Measurements from ENCODE around the gene ATP13A4. TPM values are rescaled to one million over a fixed set of nuclear protein-coding genes. Genes with fewer than 3 reads are reported as not detected.

ATP13A4 gene
- total RNA-seq, 1 donor from 2014 or later: 13.0 TPM

GRCh38 chr3:193418576-193419373 lies 135.9 kb downstream of the ATP13A4 start:
- intact Hi-C loops (cut with DNase I): no loop called here
- H3K4me1 ChIP-seq: no peaks in the 10 kb centered on the region
- H3K36me3 ChIP-seq: no peaks in the 10 kb centered on the region
- H3K27me3 ChIP-seq: no peaks in the 10 kb centered on the region
- no peak overlapping the region for H3K27ac ChIP-seq
- no peaks in the 10 kb centered on the region for H3K9me3 ChIP-seq
- H3K4me3 ChIP-seq: no peak overlapping the region
- TF ChIP-seq POLR2A (IDR thresholded peaks at IDR 0.05): no peak
- no peak for TF ChIP-seq POLR2AphosphoS5 (IDR thresholded peaks at IDR 0.05; ENCODE audit: insufficient read depth in 1 of 2, low read depth in 1 of 2)
- no peak for DNase-seq (ENCODE audit: extremely low spot score in 2 of 2)

GRCh38 chr3:193416629-193417028 lies 138.1 kb downstream of the ATP13A4 start:
- DNase-seq (ENCODE audit: extremely low spot score in 2 of 2): no peak
- no peaks in the 10 kb centered on the region for H3K27me3 ChIP-seq
- no peak overlapping the region for H3K27ac ChIP-seq
- no peaks in the 10 kb centered on the region for H3K36me3 ChIP-seq
- no peak overlapping the region for H3K4me3 ChIP-seq
- H3K9me3 ChIP-seq: no peaks in the 10 kb centered on the region
- no peaks in the 10 kb centered on the region for H3K4me1 ChIP-seq
- TF ChIP-seq POLR2AphosphoS5 (IDR thresholded peaks at IDR 0.05; ENCODE audit: insufficient read depth in 1 of 2, low read depth in 1 of 2) (no peak), CTCF (IDR thresholded peaks at IDR 0.05) (no peak), POLR2A (IDR thresholded peaks at IDR 0.05) (no peak)
- intact Hi-C loops (cut with DNase I): no loop called here

GRCh38 chr3:193407688-193408087 lies 147.0 kb downstream of the ATP13A4 start:
- intact Hi-C loops (cut with DNase I): no loop called here
- no peak for DNase-seq (ENCODE audit: extremely low spot score in 2 of 2)
- Histone ChIP-seq H3K27ac (no peak overlapping the region), H3K27me3 (no peaks in the 10 kb centered on the region), H3K4me1 (no peaks in the 10 kb centered on the region), H3K9me3 (no peaks in the 10 kb centered on the region), H3K4me3 (no peak overlapping the region), H3K36me3 (no peaks in the 10 kb centered on the region)
- TF ChIP-seq CTCF (IDR thresholded peaks at IDR 0.05) (no peak), POLR2A (IDR thresholded peaks at IDR 0.05) (no peak), POLR2AphosphoS5 (IDR thresholded peaks at IDR 0.05; ENCODE audit: insufficient read depth in 1 of 2, low read depth in 1 of 2) (no peak)

GRCh38 chr3:193407112-193407511 lies 147.6 kb downstream of the ATP13A4 start:
- Histone ChIP-seq H3K27ac (no peak overlapping the region), H3K4me3 (no peak overlapping the region), H3K27me3 (no peaks in the 10 kb centered on the region), H3K9me3 (no peaks in the 10 kb centered on the region), H3K36me3 (no peaks in the 10 kb centered on the region), H3K4me1 (no peaks in the 10 kb centered on the region)
- intact Hi-C loops (cut with DNase I): no loop called here
- DNase-seq (ENCODE audit: extremely low spot score in 2 of 2): no peak
- no peak for TF ChIP-seq POLR2AphosphoS5 (IDR thresholded peaks at IDR 0.05; ENCODE audit: insufficient read depth in 1 of 2, low read depth in 1 of 2)
- TF ChIP-seq POLR2A (IDR thresholded peaks at IDR 0.05): no peak
- TF ChIP-seq CTCF (IDR thresholded peaks at IDR 0.05): no peak

GRCh38 chr3:193403307-193403706 lies 151.4 kb downstream of the ATP13A4 start:
- H3K36me3 ChIP-seq: no peaks in the 10 kb centered on the region
- H3K27ac ChIP-seq: no peak overlapping the region
- no peak overlapping the region for H3K4me3 ChIP-seq
- TF ChIP-seq POLR2A (IDR thresholded peaks at IDR 0.05) (no peak), CTCF (IDR thresholded peaks at IDR 0.05) (no peak), POLR2AphosphoS5 (IDR thresholded peaks at IDR 0.05; ENCODE audit: insufficient read depth in 1 of 2, low read depth in 1 of 2) (no peak)
- intact Hi-C loops (cut with DNase I): no loop called here
- H3K27me3 ChIP-seq: no peaks in the 10 kb centered on the region
- no peaks in the 10 kb centered on the region for H3K4me1 ChIP-seq
- no peak for DNase-seq (ENCODE audit: extremely low spot score in 2 of 2)
- H3K9me3 ChIP-seq: no peaks in the 10 kb centered on the region

Data from vagina (tissue), 2 donors.